Measurements from ENCODE around the gene AGPS.

Gene AGPS

DNA sequence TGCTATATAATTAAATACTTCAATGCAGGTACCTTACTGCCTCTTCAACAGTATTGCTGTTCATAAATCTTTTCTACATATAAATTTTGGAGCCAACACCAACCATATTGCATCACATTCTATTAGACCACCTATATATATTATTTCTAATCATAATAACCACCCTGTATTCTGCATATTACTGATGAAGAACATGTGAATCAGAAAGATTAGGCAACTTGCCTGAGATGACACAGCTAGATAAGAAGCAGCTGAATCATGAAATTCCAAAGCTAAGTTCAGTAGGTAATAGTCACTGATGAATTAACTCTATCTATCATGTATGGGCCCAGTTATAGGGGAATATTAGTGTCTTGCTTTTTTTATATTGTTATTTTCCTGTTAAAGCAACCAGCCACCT, 161.8 kb downstream of the AGPS start:
- DNase-seq: no peak

DNA sequence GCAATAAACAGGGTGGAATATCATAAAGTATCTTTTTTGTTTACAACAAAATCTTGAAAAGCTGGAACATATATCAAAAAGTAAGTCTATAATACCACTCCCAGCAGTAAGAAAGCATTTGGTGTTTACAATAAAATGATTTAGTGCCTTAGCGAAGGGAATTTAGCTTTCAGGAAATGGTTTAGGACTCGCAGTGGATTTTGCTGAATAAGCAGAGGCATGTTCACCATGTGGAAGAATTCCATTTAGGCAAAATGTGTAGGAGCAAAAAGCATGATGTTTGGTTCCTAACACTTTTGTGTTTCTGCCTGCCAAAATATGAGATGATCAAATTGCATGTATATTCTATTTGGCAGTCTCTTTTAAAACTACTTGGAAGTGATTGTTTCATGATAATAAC, 163.6 kb downstream of the AGPS start:
- DNase-seq: no peak

DNA sequence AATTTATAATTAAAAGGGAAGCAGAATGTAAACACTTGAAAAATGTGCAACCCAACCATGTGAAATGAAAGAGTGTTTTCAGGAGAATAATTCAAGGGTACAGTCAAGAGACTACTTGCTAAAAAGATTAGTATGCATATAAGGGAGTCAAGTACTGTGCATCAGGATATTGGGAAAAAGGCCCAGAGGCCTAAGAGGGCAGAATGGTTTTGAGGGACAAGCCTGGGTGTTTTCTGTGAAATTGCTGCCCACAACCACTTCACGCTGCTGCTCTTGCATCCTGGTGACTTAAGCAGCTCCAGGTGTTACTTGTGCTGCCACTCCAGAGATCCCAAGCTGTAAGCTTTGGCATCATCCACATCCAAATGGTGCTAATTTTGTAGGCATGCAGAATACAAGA, 165.2 kb downstream of the AGPS start:
- no peak for DNase-seq

DNA sequence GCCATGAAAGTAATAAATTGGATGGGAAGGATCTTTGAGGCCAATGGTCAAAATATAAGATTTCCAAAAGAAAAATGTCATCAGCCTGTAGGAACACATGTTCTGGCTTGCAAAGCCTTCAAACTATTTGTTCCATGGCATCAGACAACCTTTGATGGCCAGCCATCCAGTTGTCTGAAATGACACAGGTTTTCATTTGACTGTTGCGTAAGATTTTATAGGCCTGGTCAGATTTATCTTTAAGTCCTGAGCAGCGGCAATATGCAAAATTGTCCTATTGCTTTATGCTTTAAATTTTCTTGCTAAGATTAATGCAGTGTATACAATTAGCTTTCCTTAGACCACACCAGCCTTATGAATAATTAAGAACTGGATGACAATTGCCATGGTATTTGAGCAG, 167.1 kb downstream of the AGPS start:
- no peak for DNase-seq

DNA sequence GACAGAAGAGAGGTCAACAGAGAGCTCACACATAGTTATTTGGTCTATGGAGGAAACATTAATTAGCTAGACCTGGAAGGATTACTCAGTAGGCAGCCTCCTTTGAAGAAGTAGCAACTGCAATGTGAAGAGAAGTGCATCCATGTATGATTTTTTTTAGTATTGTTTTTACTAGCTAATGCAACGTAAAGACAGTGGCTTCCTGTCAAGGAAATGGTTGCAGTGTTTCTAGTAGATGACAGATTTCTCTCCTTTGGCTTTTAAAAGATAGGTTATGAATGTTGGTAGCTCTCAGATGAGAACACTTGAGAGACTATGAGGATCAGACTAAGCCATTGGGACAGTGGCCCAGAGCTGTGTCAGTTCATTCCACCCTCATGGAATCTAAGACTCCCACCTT, 175.8 kb downstream of the AGPS start:
- no peak for DNase-seq

DNA sequence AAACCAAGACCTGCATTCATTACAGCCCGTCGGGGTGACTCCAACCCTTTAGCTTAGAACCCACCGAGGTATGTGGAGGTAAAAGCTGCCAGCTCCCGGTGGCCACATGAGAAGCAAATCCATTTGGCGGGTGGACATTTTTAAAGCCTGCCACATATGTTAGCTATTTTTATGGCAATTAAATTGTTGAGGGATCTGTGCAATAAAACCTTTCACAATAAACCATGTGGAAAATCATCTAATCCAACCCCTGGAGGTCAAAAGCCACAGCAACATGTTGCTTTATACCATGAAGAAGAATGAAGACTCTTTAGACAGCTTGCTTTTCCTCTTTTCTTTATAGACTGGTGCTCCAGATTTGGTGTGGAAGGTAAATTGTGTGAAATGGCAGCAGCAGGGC, 176.3 kb downstream of the AGPS start:
- DNase-seq: no peak

DNA sequence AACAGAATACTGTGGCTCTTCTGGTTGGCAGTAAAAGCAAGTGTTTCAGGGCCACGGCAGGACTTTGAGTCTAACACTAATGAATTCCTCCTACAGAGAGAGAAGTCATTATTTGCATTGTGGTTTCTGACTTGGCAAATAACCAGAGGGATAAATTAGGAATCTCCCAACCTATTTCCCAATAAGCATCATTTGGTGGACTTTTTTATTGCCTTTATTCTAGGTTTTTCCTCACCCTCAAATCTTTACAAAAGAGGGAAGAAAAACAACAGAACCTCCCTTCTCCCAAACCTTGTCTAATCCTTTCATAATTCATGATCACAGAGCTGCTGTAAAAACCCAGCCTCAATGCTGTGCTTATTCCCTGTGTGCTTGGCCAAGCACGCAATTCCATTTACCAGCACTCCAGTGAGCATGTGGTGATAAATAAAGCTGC, 179.7 kb downstream of the AGPS start:
- no peak for DNase-seq

DNA sequence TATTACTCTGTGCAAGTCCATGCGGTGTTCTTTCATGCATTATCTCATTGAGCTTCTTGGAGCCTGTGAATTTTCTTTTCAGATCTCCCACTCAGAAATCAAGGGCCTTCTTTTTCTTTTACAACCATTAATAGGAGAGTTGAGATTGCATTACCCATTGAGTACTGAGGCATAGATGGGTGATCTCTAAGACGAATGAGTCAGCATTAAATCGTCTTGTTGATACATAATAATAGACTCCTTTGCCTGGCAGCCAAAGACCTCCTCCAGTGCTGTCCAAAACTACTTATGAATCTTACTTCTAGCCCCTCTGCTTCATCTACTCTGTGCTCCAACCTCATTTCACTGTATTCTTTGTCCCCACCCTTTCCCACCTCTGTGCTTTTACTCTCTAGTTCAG, 180.5 kb downstream of the AGPS start:
- no peak for DNase-seq

DNA sequence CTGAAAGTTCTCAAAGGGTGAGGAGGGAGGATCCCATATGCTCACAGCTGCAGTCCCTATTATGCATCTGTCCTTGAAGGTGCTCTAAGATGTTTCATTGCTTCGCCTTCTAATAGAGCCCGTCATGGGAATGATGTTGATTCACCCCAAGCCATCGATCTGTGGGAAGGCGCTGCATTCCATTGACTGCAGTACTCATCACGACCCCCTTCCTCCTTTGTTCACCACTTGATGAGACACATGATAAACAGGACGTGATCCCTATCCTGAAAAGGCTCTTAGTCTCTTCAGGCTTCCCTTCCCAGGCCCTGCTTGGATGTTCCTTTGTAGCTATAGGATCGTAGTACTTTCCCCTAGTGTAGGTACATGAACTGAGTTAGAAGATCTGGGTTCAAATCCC, 181.8 kb downstream of the AGPS start:
- DNase-seq: no peak

DNA sequence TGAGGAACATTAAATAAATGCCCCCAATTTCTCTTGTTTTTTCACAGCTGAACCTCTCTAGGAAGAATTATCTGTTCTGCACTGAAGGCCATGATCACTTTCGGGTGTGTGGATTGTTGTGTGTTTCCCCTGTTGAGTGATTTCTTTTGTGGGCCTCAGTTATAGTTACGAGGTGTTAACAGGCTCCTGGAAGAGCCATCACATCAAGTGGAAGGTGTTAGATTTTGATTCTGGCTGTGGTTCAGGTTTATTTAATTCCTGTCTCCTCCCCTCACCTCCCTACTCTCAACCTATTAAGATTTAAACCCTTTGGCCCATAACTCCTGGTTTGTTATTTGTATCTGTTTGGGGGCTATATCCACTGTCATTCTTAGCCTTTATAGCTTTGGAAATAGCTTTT, 182.8 kb downstream of the AGPS start:
- DNase-seq: no peak

DNA sequence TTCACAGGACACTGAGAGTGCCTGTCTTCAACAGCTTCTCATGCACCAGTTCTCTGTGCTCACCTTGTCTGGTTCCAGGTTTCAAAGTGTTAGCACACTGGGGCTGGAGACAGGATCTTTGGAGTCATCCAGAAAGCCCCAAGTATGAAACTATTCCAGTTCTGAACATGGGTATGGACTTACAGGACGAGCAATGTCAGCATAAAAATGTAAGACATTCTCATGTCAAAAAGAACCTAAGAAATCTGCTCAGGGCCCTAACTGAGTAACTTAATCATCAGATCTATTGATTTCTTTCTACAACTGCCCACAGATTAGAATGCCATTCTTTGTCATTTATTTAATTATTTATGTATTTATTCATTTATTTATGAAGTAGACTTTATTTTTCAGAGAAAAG, 184.5 kb downstream of the AGPS start:
- no peak for DNase-seq

DNA sequence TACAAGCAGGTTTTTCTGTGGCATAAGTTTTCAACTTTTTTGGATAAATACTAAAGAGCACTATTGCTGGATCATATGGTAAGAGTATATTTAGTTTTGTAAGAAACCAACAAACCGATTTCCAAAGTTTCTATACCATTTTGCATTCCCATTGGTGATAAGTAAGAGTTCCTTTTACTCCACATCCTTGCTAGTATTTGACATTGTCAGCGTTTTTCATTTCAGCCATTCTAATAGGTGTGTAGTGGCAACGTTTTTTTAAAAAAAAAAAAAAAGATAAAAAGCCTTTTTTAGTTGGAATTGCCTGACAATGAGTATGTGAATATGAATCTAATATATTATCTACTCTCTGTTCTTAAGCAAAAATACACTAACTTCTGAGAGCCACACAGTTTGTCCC, 185.9 kb downstream of the AGPS start:
- DNase-seq: no peak

DNA sequence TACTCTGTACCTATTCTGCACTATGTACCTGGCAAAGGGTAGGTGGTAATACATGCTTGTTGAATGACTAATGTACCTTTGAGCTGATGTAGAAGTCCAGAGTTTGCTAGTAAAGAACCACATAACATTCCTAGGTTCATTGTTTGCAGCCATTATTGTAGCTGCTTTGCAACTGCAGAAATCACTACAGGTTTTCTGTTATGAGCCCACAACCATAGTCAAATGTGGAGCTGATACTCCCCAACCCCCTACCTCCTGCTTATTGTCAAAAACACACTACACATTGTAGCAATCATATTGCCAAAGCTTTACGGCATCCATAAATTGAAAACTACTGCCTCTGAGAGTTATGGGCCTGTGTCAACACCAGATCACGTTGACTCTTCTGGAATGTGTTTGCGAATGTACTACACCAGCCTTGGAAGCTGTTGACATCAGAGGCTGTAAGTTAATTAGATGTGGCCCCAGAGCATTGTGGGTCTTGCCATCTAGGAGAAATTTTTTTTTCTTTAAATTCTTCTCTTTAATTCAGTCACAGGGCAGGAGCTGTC, 187.0 kb downstream of the AGPS start:
- no peak for DNase-seq

DNA sequence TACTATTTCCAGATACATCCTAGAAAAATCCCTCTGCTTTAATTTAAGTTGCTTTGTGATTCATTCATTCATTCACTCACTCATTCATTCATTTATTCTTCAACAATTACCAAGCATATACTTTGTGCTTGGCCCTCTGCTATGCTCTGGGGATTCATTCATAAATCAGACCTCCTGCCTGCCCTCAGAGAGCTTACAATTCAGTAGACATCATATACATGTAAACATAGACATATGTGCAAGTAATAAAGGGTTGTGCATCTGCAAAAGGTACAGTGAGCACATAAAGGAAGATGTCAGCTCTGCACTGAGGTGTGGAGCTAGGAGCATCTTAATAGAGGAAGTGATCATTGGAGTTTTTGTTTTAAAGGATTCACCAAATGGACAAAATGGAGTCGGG, 189.4 kb downstream of the AGPS start:
- no peak for DNase-seq

DNA sequence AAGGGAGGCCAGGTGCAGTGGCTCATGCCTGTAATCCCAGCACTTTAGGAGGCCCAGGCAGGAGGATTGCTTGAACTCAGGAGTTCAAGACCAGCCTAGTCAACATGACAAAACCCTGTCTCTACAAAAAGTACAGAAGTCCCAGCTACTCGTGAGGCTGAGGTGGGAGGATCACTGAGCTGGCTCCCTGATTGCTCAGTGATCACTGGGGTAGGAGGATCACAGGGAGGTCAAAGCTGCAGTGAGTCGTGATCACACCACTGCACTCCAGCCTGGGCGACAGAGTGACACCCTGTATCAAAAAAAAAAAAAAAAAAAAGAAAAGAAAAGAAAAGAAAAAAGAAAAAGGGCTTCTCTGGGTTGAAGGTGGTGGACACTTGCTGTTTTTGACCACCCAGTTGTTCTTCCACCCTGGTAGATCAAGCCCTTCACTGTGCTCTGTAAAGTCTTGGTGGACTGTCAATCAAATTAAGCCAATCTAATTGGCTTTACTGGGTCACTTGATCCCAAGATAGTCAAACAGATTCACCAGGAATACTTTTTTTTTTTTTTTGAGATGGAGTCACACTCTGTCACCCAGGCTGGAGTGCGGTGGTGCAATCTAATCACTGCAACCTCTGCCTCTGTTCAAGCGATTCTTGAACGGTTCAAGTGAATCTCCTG, 191.6 kb downstream of the AGPS start:
- no peak for DNase-seq

DNA sequence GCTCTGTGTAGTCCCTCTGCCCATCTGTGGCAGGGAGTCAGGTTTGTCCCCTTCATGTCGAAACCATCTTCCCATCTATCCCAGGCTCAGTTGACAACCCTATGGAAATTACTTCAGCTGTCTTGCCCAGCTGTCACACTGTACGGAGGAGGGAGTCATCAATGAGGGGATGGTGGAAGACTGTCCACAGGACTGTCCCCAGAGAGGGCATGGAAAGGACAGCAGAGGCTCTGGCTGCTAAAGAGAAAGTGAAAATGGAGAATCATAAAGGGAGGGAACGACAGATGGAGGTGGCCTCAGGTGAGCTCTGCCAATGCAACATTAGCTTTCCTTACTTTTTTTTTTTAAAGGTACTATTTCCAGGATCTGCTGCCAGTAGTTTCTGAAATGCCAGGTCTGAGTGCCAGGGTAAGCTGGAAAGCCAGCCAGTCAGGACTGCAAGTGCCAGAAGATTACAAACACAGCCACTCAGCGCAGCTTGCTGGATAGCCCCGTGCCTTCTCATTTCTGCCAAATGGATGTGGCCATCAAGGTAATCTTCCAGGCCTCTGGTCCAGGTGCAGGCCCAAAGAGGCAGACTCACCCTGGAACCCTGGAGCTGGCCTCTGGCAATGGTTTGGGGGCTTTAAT, 192.8 kb downstream of the AGPS start:
- no peak for DNase-seq

DNA sequence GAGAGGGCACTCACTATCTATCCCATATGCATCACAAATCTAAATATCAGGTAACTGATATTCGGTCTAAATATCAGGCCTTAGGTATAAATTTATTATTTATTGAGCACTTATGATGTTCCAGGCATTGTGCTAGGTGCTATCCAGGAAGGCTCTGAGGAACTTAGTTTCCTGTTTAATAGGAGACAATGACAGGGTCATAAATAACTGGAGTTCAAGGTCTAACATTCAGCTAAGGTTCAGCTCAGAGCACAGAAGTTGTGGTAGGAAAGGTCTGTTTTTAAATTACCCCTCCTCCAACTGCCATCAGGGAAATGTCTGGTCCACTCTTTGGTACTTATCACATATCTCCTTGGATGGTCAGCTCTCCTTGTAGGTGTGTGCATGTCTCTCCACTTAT, 193.6 kb downstream of the AGPS start:
- no peak for DNase-seq

DNA sequence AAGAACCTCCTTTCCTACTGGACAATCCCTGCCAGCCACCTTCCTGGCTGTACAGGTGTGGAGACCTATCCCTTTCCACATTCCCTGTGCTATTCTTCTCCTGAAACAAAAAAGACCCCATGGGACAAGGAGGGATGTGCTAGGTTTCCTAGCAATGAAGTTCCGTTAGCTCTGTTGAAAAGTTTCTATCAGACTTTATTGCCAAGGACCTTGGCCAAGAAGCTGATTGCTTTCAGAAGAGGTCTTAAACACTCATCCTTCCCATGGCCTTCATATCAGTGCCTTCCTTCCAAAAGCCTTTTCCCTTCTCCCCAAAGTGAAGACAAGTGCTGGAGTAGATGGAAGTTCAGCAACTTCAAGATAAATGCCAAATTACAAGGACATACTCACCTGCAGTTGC, 194.8 kb downstream of the AGPS start:
- DNase-seq: no peak

DNA sequence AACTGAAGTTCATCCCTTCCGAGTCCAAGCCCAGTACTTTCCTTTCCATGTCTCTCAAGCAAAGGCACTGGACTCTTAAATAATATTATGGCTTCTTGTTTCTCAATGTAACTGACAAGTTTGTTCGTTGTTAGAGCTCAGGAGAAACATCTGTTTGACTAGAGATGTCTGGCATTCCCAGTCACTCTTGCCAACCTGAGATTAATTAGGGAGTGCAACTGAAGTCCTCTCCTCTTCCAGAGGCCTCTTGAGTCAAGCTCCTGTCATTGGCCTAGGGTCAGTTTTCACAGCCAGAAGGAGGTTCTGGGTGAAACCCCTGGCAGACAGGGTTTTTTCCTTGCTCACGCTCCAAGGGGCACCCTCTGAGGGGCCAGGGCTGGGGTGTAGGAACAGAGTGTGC, 196.1 kb downstream of the AGPS start:
- DNase-seq: no peak

DNA sequence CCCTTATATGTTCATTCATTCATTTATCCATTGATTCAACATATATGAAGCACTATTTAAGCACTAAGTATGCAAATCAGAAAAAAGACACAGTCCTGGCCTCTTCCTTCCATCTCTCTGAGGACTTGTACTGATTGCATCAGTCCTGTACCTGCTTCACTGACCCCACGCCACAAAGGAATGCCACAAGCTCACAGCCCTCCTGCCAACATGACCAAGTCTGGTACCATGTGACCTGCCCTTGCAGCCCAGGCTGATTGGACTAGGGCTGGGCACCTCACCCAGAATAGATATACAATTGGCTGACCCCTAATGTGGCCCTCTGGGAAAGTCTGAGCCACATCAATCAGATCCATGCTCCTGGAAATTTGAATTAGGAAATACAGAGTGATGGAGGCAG, 196.6 kb downstream of the AGPS start:
- no peak for DNase-seq

DNA sequence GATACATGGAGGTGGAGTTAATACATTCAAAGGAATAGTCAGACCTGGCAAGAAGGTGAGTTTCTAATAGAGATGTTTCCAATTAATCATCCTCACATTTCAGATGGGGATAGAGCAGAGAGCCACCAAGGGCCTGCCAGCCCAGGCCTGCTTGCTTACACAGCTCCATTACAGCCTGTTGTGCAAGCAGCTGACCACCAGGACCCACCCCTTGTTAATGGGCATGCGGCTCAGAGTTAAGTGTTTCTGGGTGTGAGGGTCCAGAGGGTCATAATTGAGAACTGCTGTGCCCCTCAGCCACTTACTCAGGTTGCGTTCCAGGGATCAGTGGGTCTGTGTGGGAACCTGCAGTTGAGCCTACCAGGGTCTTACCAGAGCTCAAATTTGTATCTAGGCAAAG, 199.8 kb downstream of the AGPS start:
- no peak for DNase-seq

DNA sequence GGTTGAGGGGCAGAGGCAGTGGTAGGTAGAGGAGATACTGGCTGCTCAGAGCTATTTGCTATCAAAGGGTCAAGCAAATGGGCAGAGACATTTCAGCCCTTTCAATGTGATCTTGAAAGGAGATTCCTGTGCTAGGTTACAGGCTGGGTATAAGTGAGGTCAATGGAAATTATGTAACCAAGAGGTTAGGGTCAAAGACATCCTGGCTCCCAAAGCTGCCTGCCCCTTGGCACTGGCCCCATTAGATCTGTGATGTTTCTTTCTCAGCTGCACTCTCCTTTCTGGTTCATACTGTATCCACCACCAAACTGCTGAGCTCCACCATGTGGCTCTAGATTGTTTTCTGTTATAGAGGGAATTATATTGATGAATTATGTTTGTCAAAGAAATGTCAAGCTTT, 200.4 kb downstream of the AGPS start:
- DNase-seq: no peak

DNA sequence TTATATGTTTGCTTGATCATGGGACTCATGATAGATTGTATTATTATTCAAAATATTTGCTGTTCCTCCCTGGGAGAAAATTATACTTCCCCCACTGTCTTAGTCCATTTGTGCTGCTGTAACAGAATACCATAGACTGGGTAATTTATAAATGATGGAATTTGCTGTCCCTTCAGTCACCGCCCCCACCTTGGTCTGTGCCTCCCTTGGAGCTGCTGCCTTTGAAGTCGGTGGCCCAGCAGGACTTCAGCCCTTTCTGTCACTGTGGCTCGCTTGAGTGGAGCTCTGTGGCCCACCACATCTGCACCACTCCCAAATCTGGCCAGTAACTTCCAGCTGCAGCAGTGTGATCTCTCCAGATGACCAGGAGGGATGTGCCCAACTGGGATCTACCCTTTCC, 200.8 kb downstream of the AGPS start:
- no peak for DNase-seq
